Upper lobe of left lung (tissue), 6 donors: ENCODE results near the gene CHCHD3. TPM values are rescaled to one million over a fixed set of nuclear protein-coding genes. Genes with fewer than 3 reads are reported as not detected.
"Not testable (repeated sequence)": the region's sequence is repeated elsewhere in the genome, so short reads cannot be mapped to it uniquely, and the experiment has no call there.

Experiments used
- ATAC-seq, 2 donors: fragments of 200-7000 bp; cut with Tn5 transposase; one replicate each; pipeline ENCODE4 v1.9.1; 2022; ENCODE audit warnings: mild to moderate bottlenecking in 2 of 2, moderate library complexity in 2 of 2; ENCODE audit not compliant: low FRiP score in 2 of 2
- DNase-seq, 2 donors: peaks; one replicate each; pipeline ENCODE4 v3.0.0-alpha.2; 2019 to 2020
- H3K27ac ChIP-seq, 4 donors: fragments of 200-600 bp; sonication (generic); one replicate each; pipeline ENCODE4 v1.5.1; 2016 to 2019
- H3K27me3 ChIP-seq, 4 donors: fragments of 200-600 bp; sonication (generic); one replicate each; pipeline ENCODE4 v1.5.1; 2017 to 2019
- H3K36me3 ChIP-seq, 4 donors: fragments of 200-600 bp; sonication (generic); one replicate each; pipeline ENCODE4 v1.5.1; 2016 to 2019
- H3K4me1 ChIP-seq, 4 donors: fragments of 200-600 bp; sonication (generic); one replicate each; pipeline ENCODE4 v1.5.1; 2018 to 2019
- H3K4me3 ChIP-seq, 4 donors: fragments of 200-600 bp; sonication (generic); one replicate each; pipeline ENCODE4 v1.5.1; 2017 to 2019; ENCODE audit warnings: mild to moderate bottlenecking in 2 of 4, moderate library complexity in 1 of 4
- H3K9me3 ChIP-seq, 4 donors: fragments of 200-600 bp; sonication (generic); one replicate each; pipeline ENCODE4 v1.5.1; 2018 to 2019
- EP300 ChIP-seq, 4 donors: sonication (generic); formaldehyde crosslinking; IDR thresholded peaks; one replicate each; pipeline ENCODE4 v1.5.1; 2017; ENCODE audit warnings: antibody characterized with exemption in 4 of 4, control low read depth in 2 of 4
- POLR2A ChIP-seq, 4 donors: fragments of 450-650 bp; IDR thresholded peaks; one replicate each; pipeline ENCODE4 v1.5.1; 2016 to 2017; ENCODE audit warnings: antibody characterized with exemption in 4 of 4, mild to moderate bottlenecking in 2 of 4
- POLR2AphosphoS5 ChIP-seq, 2 donors: sonication (generic); formaldehyde crosslinking; IDR thresholded peaks; one replicate each; pipeline ENCODE4 v1.5.1; 2017; ENCODE audit warnings: antibody characterized with exemption in 2 of 2
- WGBS, 2 donors: methylation state at CpG; one replicate each; pipeline ENCODE4 v1.1.5; 2017 to 2018; 5-methylcytosine and 5-hydroxymethylcytosine counted together
- total RNA-seq, 6 donors: library from RNA; depleted of rRNA in 4 of 6; stranded (reverse); fragments of >200 nt in 4 of 6; gene quantifications; one replicate each; pipeline versions ENCODE4 v1.1.0 to v1.2.1, GENCODE V29; 2016 to 2021
- TF ChIP-seq, protein P1 (sequence below), 6 experiments: fragments of 450-650 bp in 4 of 6; fragments of 200-600 bp in 2 of 6; sonication (generic) in 2 of 6; IDR thresholded peaks; one replicate each; pipeline ENCODE4 v1.5.1; 2016 to 2019; ENCODE audit warnings: antibody characterized with exemption in 6 of 6
- donor health status: DM: no; HTN: no; CAD: no; lungs with moderate emphysema.
- donor health status: DM: no; HTN: yes; CAD: no; lungs with severe emphysema.

The CHCHD3 gene
- total RNA-seq, 6 donors from 2014 or later: 42.6 to 54.5 (median 48.6) TPM

DNA sequence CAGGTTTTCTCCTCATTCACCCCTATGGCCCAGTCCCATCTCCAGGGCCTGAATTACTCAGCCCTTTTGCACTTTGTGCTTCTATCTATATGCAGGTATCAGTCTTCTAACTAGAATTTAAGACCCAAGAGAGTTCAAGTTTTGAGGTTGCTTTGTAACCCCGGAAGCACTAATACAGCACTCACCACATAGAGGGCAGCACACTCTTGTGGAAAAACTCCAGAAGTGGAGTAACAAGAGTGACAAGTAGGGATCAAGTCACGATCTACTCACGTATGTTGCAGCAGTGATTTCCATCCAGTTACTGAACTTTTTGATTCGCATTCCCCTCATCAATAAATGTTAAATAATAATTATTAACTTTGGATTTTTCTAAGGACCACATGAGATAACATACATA, 151.0 kb downstream of the CHCHD3 start:
- H3K9me3 ChIP-seq: peaks cover 0 to 4% (median 2%) of the 10 kb centered on the region in 4 donors
- DNase-seq (no peak), ATAC-seq (no peak)
- no peak overlapping the region for H3K27ac ChIP-seq
- WGBS, 2 donors: 68 to 75% methylated on average over 4 of the region's 4 CpGs
- H3K27me3 ChIP-seq: no peaks in the 10 kb centered on the region
- TF ChIP-seq, protein P1, sequence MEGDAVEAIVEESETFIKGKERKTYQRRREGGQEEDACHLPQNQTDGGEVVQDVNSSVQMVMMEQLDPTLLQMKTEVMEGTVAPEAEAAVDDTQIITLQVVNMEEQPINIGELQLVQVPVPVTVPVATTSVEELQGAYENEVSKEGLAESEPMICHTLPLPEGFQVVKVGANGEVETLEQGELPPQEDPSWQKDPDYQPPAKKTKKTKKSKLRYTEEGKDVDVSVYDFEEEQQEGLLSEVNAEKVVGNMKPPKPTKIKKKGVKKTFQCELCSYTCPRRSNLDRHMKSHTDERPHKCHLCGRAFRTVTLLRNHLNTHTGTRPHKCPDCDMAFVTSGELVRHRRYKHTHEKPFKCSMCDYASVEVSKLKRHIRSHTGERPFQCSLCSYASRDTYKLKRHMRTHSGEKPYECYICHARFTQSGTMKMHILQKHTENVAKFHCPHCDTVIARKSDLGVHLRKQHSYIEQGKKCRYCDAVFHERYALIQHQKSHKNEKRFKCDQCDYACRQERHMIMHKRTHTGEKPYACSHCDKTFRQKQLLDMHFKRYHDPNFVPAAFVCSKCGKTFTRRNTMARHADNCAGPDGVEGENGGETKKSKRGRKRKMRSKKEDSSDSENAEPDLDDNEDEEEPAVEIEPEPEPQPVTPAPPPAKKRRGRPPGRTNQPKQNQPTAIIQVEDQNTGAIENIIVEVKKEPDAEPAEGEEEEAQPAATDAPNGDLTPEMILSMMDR (IDR thresholded peaks at IDR 0.05): peak in 3 of 6 experiments; percentile 8 to 35 (median 9)
- TF ChIP-seq EP300 (IDR thresholded peaks at IDR 0.05): no peak
- no peak for TF ChIP-seq POLR2AphosphoS5 (IDR thresholded peaks at IDR 0.05)
- TF ChIP-seq POLR2A (IDR thresholded peaks at IDR 0.05): no peak
- no peaks in the 10 kb centered on the region for H3K36me3 ChIP-seq
- H3K4me3 ChIP-seq: no peak overlapping the region
- H3K4me1 ChIP-seq: peaks cover 0 to 7% (median 0%) of the 10 kb centered on the region in 4 donors

DNA sequence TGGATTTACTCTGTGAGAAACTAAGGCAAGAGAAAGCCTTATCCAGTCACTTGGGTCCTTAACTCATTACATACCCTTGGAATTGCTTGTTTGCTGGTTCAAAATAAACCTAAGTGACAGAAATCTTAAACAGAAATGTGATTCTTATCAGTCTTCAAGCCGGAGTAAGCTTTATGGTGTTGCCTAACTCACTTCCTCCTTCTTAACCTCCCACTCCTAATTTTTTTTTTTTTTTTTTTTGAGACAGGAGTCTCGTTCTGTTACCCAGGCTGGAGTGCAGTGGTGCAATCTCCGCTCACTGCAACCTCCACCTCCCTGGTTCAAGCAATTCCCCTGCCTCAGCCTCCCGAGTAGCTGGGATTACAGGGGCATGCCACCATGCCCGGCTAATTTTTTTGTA, 151.9 kb downstream of the CHCHD3 start:
- ATAC-seq: not testable (repeated sequence)

DNA sequence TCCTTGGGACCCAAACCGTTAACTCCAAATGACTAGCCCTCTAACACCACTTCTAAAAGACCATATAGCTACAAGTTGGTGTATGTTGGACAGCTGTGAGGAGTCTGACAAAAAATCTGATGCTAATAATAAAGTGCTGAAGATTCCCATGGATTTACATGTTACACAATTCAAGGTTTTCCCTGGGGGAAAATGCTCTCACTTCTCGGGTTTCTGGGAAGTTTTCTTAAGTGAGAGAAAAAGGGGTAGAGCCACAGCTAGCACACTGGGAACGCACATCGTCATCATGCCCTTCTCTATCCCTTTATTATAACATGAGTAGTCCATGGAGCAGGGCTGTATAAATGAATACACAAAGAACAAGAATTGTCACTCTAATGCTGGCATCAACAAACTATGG, 162.1 kb downstream of the CHCHD3 start:
- 93 to 99% methylated on average over 4 of the region's 4 CpGs for WGBS, 2 donors
- TF ChIP-seq POLR2AphosphoS5 (IDR thresholded peaks at IDR 0.05): no peak
- TF ChIP-seq POLR2A (IDR thresholded peaks at IDR 0.05): no peak
- TF ChIP-seq, protein P1 (IDR thresholded peaks at IDR 0.05): no peak
- TF ChIP-seq EP300 (IDR thresholded peaks at IDR 0.05): no peak
- Histone ChIP-seq H3K27me3 (no peaks in the 10 kb centered on the region), H3K36me3 (no peaks in the 10 kb centered on the region), H3K9me3 (no peaks in the 10 kb centered on the region), H3K4me3 (no peak overlapping the region), H3K27ac (no peak overlapping the region), H3K4me1 (no peaks in the 10 kb centered on the region)
- ATAC-seq: no peak
- no peak for DNase-seq

More for the DNA sequence above, 151.9 kb downstream of the CHCHD3 start:
- H3K4me1 ChIP-seq, H3K36me3 ChIP-seq, H3K27ac ChIP-seq, H3K4me3 ChIP-seq, H3K27me3 ChIP-seq, H3K9me3 ChIP-seq, DNase-seq: not testable (repeated sequence)
- WGBS, 2 donors: 67 to 71% methylated on average over 5 of the region's 5 CpGs

DNA sequence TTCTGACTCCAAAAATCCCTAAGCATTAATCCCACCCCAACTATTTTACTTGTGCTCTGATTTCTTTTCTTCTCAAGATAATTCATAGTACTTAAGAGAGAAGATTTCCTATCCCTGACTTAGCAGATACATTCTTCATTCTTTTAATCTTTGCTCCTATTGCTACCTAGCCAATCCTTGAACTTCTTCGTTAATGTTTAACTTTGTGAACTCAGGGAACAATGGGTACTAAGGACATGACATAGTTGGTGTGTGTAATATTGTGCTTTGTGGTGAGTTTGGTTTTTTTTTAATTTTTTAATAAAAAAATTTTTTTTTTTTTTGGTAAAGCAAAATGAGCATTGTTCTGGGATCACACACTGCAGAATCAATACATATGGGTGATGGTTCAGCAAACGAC, 166.2 kb downstream of the CHCHD3 start:
- WGBS, 2 donors: 87 to 92% methylated on average over 2 of the region's 2 CpGs
- DNase-seq: no peak
- Histone ChIP-seq H3K27ac (no peak overlapping the region), H3K4me1 (no peaks in the 10 kb centered on the region), H3K36me3 (no peaks in the 10 kb centered on the region), H3K4me3 (no peak overlapping the region), H3K9me3 (no peaks in the 10 kb centered on the region), H3K27me3 (no peaks in the 10 kb centered on the region)
- no peak for TF ChIP-seq POLR2A (IDR thresholded peaks at IDR 0.05)
- no peak for TF ChIP-seq POLR2AphosphoS5 (IDR thresholded peaks at IDR 0.05)
- no peak for ATAC-seq

DNA sequence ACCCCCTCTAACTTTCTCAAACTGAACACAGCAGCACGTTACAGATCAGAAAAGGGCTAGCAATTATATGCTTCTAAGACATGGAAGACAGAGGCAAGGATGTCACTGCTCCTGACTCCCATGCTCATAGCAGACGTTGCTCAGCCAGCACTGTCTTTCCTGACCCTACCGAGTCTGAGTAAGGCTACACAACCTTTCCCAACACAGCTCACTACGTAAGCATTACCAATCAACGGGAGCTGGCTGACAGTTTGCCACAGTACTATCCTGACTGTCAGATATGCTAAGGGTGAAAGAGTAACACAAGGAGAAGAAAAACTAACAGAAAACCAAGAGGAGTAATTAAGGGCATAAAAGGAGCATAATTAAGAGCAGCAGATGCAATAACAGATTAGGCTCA, 171.2 kb downstream of the CHCHD3 start:
- DNase-seq: no peak
- no peak for ATAC-seq
- TF ChIP-seq POLR2A (IDR thresholded peaks at IDR 0.05) (no peak), EP300 (IDR thresholded peaks at IDR 0.05) (no peak), POLR2AphosphoS5 (IDR thresholded peaks at IDR 0.05) (no peak)
- TF ChIP-seq, protein P1 (IDR thresholded peaks at IDR 0.05): no peak
- 94 to 95% methylated on average over 5 of the region's 5 CpGs for WGBS, 2 donors
- Histone ChIP-seq H3K27me3 (no peaks in the 10 kb centered on the region), H3K4me1 (no peaks in the 10 kb centered on the region), H3K36me3 (no peaks in the 10 kb centered on the region), H3K9me3 (no peaks in the 10 kb centered on the region), H3K27ac (no peak overlapping the region), H3K4me3 (no peak overlapping the region)

DNA sequence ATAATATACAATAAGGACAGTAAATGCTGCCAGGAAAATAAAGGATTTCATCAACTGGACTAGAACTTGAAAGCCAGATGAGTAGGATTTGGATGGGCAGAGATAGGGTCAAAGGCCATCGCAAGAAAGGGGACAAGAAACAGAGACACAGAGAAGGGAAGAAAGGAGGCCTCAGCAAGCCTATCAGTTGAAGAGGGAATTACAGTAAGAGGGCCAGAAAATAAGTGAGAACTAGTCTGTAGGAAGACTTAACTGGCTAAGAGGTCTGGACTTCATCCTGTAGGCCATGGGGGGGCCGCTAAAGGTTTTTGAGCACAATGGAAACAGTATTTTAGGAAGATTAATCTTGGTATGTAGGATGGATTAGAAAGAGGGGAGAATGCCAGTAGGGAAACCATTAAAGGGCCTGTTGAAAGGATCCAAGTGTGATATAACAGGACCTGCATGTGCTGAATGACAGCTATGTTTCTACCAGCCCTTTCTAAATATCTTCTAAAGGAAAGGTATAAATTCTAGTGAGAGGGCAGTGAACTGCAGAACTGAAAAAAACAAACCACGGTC, 174.4 kb downstream of the CHCHD3 start:
- no peak for DNase-seq
- no peak for ATAC-seq
- TF ChIP-seq POLR2A (IDR thresholded peaks at IDR 0.05): no peak
- TF ChIP-seq, protein P1 (IDR thresholded peaks at IDR 0.05): no peak
- no peak for TF ChIP-seq EP300 (IDR thresholded peaks at IDR 0.05)
- no peak for TF ChIP-seq POLR2AphosphoS5 (IDR thresholded peaks at IDR 0.05)
- H3K4me1 ChIP-seq: no peaks in the 10 kb centered on the region
- H3K9me3 ChIP-seq: no peaks in the 10 kb centered on the region
- H3K36me3 ChIP-seq: no peaks in the 10 kb centered on the region
- H3K27ac ChIP-seq: no peak overlapping the region
- WGBS, 2 donors: 96 to 97% methylated on average over 3 of the region's 3 CpGs
- no peak overlapping the region for H3K4me3 ChIP-seq
- H3K27me3 ChIP-seq: no peaks in the 10 kb centered on the region
